Epithelial cell of proximal tubule (primary cell): ENCODE results near the gene PXDN. TPM values are rescaled to one million over a fixed set of nuclear protein-coding genes. Genes with fewer than 3 reads are reported as not detected.

Source experiments
- DNase-seq: peaks from one replicate; pipeline ENCODE4 v3.0.0-alpha.2; 2011; ENCODE audit warnings: low read depth
- H3K4me3 ChIP-seq: 2 replicates; pipeline ENCODE4 v1.5.1; 2011; ENCODE audit warnings: low read depth, mild to moderate bottlenecking, low read length
- CTCF ChIP-seq: conservative IDR thresholded peaks from 2 replicates; pipeline ENCODE4 v1.5.1; 2012; ENCODE audit warnings: low read depth, mild to moderate bottlenecking, low read length
- total RNA-seq: library from RNA; depleted of rRNA; stranded (reverse); fragments of >200 nt; gene quantifications from 2 replicates; pipeline ENCODE4 v1.2.3, GENCODE V29; 2015

Gene PXDN
- total RNA-seq, 1 donor from 2014 or later, result 197 TPM

DNA sequence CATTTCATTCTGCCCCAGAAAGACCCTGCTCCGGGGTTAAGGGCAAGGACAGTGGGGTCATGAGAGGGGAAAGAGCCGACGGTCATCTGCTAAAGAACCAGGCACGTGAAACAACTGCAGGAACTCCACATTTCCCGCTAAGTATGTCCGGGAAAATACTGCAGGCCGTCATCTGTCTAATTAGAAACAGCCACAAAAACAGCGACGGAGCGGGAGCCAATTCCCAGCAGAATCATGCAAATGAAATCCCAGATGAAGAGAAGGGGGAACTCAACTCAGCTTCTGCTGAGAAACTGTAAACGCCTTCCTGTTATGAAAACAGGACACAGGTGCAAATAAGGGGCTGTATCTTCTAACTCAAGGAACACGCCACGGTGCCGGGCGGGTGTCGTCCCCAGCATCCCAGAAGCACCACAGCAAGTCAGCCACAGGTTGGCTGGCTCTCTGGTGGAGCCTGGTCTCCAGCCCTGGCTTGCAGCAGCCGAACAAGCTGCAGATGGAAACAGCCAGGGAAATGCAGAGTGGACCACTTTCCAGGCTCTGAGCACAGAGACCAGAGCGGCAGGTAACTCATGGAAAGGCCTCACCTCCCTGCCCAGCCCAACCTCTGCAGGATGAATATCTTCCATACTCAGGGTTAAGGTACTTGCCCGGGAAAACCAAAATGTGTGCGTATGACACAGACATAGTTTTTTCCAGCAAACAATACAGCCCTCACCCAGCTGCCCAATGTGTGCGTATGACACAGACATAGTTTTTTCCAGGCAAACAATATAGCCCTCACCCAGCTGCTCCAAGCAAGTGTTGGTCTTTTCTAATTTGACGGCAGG is 28.9 kb downstream of the PXDN start:
- H3K4me3 ChIP-seq, result no peak overlapping the region
- TF ChIP-seq CTCF, result no peak
- DNase-seq, result no peak

DNA sequence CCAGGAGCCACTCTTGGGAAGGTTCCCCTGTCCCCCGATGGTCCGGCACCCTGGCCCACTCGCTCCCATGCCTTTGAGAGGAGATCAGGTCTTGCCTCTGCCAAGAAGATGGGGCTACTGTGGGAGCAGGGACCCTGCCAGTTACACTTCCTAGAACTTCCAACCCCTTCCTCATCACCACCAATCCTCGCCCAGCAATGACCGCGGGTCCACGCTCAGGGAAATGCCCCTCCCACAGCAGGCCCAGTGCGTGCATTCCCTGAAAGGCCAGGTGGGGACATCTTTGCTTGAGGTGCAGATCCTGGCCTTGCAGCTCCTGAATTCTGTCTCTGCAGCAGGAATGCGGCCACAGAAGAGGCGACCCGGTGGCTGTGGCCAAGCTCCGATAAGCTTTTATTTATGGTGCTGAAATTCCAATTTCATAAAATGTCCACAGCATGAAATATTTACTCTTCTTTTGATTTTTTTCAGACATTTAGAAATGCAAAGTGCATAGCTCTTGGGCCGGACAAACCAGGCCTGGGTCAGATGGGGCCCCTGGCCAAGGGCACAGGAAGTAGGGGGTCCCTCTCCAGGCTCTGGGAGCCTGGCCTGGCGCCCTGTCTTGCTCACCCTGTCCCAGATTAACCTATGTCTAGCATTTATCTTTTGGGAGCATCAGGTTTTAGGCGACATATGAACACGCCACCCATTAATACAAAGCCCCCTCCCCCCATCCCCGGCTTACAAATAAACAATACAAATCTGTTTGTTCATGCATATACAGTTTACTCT is 29.8 kb downstream of the PXDN start:
- no peak for TF ChIP-seq CTCF
- no peak overlapping the region for H3K4me3 ChIP-seq
- DNase-seq, result no peak

- no peak overlapping the region for H3K4me3 ChIP-seq
- no peak for TF ChIP-seq CTCF
- DNase-seq, result no peak
Observed at GRCh38 chr2:1713839-1714236, 30.5 kb downstream of the PXDN start.

GRCh38 chr2:1713142-1713838 is 31.0 kb downstream of the PXDN start:
- no peak for DNase-seq
- TF ChIP-seq CTCF, result no peak

GRCh38 chr2:1709946-1710560 is 34.3 kb downstream of the PXDN start:
- TF ChIP-seq CTCF, result no peak
- no peak overlapping the region for H3K4me3 ChIP-seq
- no peak for DNase-seq

More at GRCh38 chr2:1713142-1713838, 31.0 kb downstream of the PXDN start:
- H3K4me3 ChIP-seq, result no peak overlapping the region

GRCh38 chr2:1709335-1709605 is 35.0 kb downstream of the PXDN start:
- DNase-seq, result no peak
- no peak overlapping the region for H3K4me3 ChIP-seq
- TF ChIP-seq CTCF, result no peak
